ENCODE measurements around the gene ADRB1.

The ADRB1 gene

GRCh38 chr10:114026189-114027040 lies 17.3 kb upstream of the ADRB1 start:
- DNase-seq (ENCODE audit: low read depth in 2 of 3, low spot score in 2 of 3): no peak

- DNase-seq (ENCODE audit: low read depth in 2 of 3, low spot score in 2 of 3): no peak
These were observed 16.6 kb upstream of the ADRB1 start for GRCh38 chr10:114027041-114027394.

- no peak for DNase-seq (ENCODE audit: low read depth in 2 of 3, low spot score in 2 of 3)
These were observed 15.7 kb upstream of the ADRB1 start for GRCh38 chr10:114027951-114028350.

- no peak for DNase-seq (ENCODE audit: low read depth in 2 of 3, low spot score in 2 of 3)
These were observed 15.2 kb upstream of the ADRB1 start for GRCh38 chr10:114028425-114028824.

GRCh38 chr10:114029655-114030054 lies 14.0 kb upstream of the ADRB1 start:
- no peak for DNase-seq (ENCODE audit: low read depth in 2 of 3, low spot score in 2 of 3)

GRCh38 chr10:114030140-114030539 lies 13.5 kb upstream of the ADRB1 start:
- DNase-seq (ENCODE audit: low read depth in 2 of 3, low spot score in 2 of 3): no peak

GRCh38 chr10:114031073-114031972 lies 12.3 kb upstream of the ADRB1 start:
- no peak for DNase-seq (ENCODE audit: low read depth in 2 of 3, low spot score in 2 of 3)

- DNase-seq (ENCODE audit: low read depth in 2 of 3, low spot score in 2 of 3): no peak
These were observed 10.1 kb upstream of the ADRB1 start for GRCh38 chr10:114033566-114033965.

GRCh38 chr10:114034923-114035645 lies 8.6 kb upstream of the ADRB1 start:
- no peak for DNase-seq (ENCODE audit: low read depth in 2 of 3, low spot score in 2 of 3)

- DNase-seq (ENCODE audit: low read depth in 2 of 3, low spot score in 2 of 3): no peak
These were observed 7.9 kb upstream of the ADRB1 start for GRCh38 chr10:114035791-114036190.

GRCh38 chr10:114038819-114039218 lies 4.8 kb upstream of the ADRB1 start:
- DNase-seq (ENCODE audit: low read depth in 2 of 3, low spot score in 2 of 3): no peak

GRCh38 chr10:114041166-114041565 lies 2.5 kb upstream of the ADRB1 start:
- DNase-seq (ENCODE audit: low read depth in 2 of 3, low spot score in 2 of 3): no peak

GRCh38 chr10:114042895-114043531 lies 653 bp upstream of the ADRB1 start:
- DNase-seq (ENCODE audit: low read depth in 2 of 3, low spot score in 2 of 3): no peak

- no peak for DNase-seq (ENCODE audit: low read depth in 2 of 3, low spot score in 2 of 3)
These were observed 825 bp downstream of the ADRB1 start for GRCh38 chr10:114044247-114045135.

GRCh38 chr10:114045136-114046086 lies 1.7 kb downstream of the ADRB1 start:
- no peak for DNase-seq (ENCODE audit: low read depth in 2 of 3, low spot score in 2 of 3)

- no peak for DNase-seq (ENCODE audit: low read depth in 2 of 3, low spot score in 2 of 3)
These were observed 2.4 kb downstream of the ADRB1 start for GRCh38 chr10:114046087-114046458.

- no peak for DNase-seq (ENCODE audit: low read depth in 2 of 3, low spot score in 2 of 3)
These were observed 4.8 kb downstream of the ADRB1 start for GRCh38 chr10:114048472-114048871.

- no peak for DNase-seq (ENCODE audit: low read depth in 2 of 3, low spot score in 2 of 3)
These were observed 8.0 kb downstream of the ADRB1 start for GRCh38 chr10:114051714-114052113.

GRCh38 chr10:114052255-114052654 lies 8.6 kb downstream of the ADRB1 start:
- DNase-seq (ENCODE audit: low read depth in 2 of 3, low spot score in 2 of 3): no peak

Data from activated CD8-positive, alpha-beta memory T cell treated with anti-CD3 and anti-CD28 coated beads for 48 hours (primary cell).